ENCODE measurements around the gene ANKRD1. TPM values are rescaled to one million over a fixed set of nuclear protein-coding genes. Genes with fewer than 3 reads are reported as not detected.
A peak's percentile ranks its signal among the peaks of the same experiment; 100 is the strongest.

The ANKRD1 gene
- total and polyA plus RNA-seq, 11 donors, result 1,315 to 9,579 (median 4,181) TPM

GRCh38 chr10:90917238-90917967 is 3.5 kb downstream of the ANKRD1 start:
- H3K36me3 ChIP-seq, result peaks cover 0 to 70% (median 20%) of the 10 kb centered on the region in 9 donors
- H3K4me1 ChIP-seq, result peaks cover 0 to 8% (median 0%) of the 10 kb centered on the region in 12 donors
- H3K27me3 ChIP-seq, result no peaks in the 10 kb centered on the region
- no peak for ATAC-seq
- H3K4me3 ChIP-seq, result peak overlapping the region in 11 of 12 donors; percentile 24 to 67 (median 58)
- TF ChIP-seq, protein P1, sequence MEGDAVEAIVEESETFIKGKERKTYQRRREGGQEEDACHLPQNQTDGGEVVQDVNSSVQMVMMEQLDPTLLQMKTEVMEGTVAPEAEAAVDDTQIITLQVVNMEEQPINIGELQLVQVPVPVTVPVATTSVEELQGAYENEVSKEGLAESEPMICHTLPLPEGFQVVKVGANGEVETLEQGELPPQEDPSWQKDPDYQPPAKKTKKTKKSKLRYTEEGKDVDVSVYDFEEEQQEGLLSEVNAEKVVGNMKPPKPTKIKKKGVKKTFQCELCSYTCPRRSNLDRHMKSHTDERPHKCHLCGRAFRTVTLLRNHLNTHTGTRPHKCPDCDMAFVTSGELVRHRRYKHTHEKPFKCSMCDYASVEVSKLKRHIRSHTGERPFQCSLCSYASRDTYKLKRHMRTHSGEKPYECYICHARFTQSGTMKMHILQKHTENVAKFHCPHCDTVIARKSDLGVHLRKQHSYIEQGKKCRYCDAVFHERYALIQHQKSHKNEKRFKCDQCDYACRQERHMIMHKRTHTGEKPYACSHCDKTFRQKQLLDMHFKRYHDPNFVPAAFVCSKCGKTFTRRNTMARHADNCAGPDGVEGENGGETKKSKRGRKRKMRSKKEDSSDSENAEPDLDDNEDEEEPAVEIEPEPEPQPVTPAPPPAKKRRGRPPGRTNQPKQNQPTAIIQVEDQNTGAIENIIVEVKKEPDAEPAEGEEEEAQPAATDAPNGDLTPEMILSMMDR (IDR thresholded peaks at IDR 0.05), result no peak
- peak in 1 of 2 donors; percentile 2 for TF ChIP-seq POLR2A (IDR thresholded peaks at IDR 0.05)
- intact Hi-C loops (cut with DNase I), result loop anchor here in 4 of 10 donors (5.0 to 10.0 kb wide), 4 partner anchors 47 to 247 kb away; no protein-coding TSS in a partner anchor
- 40 to 52% (median 49%) methylated on average over 8 of the region's 8 CpGs for WGBS, 4 donors
- no peak for DNase-seq
- H3K27ac ChIP-seq, result peak overlapping the region; percentile 12 to 97 (median 87)
- H3K9me3 ChIP-seq, result no peaks in the 10 kb centered on the region

DNA sequence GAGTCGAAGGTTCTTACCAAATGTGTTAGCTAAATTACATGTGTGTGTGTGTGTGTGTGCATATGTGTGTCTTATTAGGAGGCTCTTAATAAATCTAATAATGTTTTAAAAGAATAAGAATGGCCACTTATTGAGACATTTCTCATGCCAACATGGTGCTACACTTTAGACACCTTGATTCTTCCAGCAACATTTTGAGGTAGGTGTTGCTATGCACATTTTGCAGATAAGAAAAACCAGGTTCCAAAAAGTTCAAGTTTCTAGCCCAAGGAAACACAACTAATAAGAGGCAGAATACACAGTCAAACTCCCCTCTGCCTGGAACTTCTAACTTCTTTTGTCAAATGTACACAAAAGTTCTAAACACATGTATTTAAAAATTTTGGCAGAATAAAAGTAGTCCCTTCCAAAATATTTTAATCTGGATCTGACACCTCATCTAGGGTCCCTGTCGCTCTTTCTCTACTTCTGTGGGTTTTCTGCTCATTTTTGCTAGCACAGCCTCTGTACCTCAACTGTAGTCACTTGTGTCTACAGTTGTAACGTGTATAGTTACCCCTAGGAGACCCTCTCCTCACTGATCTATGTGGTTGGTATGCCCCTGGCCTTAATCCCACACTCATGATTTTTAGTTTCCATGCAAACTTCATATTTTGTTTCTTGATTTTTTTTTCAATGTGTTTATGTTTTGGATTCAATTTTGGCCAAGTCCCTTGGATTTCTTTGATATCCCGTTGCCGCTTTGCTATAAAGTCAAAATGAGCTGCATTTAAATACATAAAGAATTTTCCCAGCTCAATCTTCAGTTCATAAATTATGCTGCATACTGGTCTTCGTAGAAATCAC is 4.3 kb downstream of the ANKRD1 start:
- Histone ChIP-seq H3K36me3 (peaks cover 0 to 72% (median 20%) of the 10 kb centered on the region in 9 donors), H3K4me1 (peaks cover 0 to 7% (median 0%) of the 10 kb centered on the region in 12 donors), H3K27me3 (no peaks in the 10 kb centered on the region), H3K4me3 (peak overlapping the region in 10 of 12 donors; percentile 42 to 67 (median 59)), H3K27ac (peak overlapping the region; percentile 12 to 97 (median 87)), H3K9me3 (no peaks in the 10 kb centered on the region)
- TF ChIP-seq, protein P1 (IDR thresholded peaks at IDR 0.05), result no peak
- peak; percentile 0 to 82 for TF ChIP-seq POLR2A (IDR thresholded peaks at IDR 0.05)
- intact Hi-C loops (cut with DNase I), result loop anchor here in 4 of 10 donors (5.0 to 10.0 kb wide), 4 partner anchors 48 to 248 kb away; no protein-coding TSS in a partner anchor
- DNase-seq (no peak), ATAC-seq (no peak)
- 59 to 63% (median 62%) methylated on average over 6 of the region's 6 CpGs for WGBS, 4 donors

- DNase-seq, result peak in 1 of 5 donors; percentile 27
- peaks cover 0 to 72% (median 20%) of the 10 kb centered on the region in 9 donors for H3K36me3 ChIP-seq
- peaks cover 0 to 6% (median 0%) of the 10 kb centered on the region in 12 donors for H3K4me1 ChIP-seq
- TF ChIP-seq, protein P1 (IDR thresholded peaks at IDR 0.05), result no peak
- TF ChIP-seq POLR2A (IDR thresholded peaks at IDR 0.05), result peak in 1 of 2 donors; percentile 0
- H3K27ac ChIP-seq, result peak overlapping the region in 7 of 12 donors; percentile 4 to 97 (median 39)
- no peaks in the 10 kb centered on the region for H3K27me3 ChIP-seq
- peak in 2 of 4 donors; percentile 4 to 23 for ATAC-seq
- intact Hi-C loops (cut with DNase I), result loop anchor here in 4 of 10 donors (5.0 to 10.0 kb wide), 4 partner anchors 49 to 249 kb away; no protein-coding TSS in a partner anchor
- no peaks in the 10 kb centered on the region for H3K9me3 ChIP-seq
- H3K4me3 ChIP-seq, result peak overlapping the region in 5 of 12 donors; percentile 3 to 65 (median 60)
- 38 to 65% (median 53%) methylated on average over 11 of the region's 11 CpGs for WGBS, 4 donors
These were observed 5.2 kb downstream of the ANKRD1 start for GRCh38 chr10:90915766-90916075.

Data from heart left ventricle (tissue), 16 donors.